ENCODE results near the gene CABLES2. TPM values are rescaled to one million over a fixed set of nuclear protein-coding genes. Genes with fewer than 3 reads are reported as not detected.
A peak's percentile ranks its signal among the peaks of the same experiment; 100 is the strongest.

The CABLES2 gene
- total RNA-seq, 1 donor from 2014 or later: 8.1 TPM

DNA sequence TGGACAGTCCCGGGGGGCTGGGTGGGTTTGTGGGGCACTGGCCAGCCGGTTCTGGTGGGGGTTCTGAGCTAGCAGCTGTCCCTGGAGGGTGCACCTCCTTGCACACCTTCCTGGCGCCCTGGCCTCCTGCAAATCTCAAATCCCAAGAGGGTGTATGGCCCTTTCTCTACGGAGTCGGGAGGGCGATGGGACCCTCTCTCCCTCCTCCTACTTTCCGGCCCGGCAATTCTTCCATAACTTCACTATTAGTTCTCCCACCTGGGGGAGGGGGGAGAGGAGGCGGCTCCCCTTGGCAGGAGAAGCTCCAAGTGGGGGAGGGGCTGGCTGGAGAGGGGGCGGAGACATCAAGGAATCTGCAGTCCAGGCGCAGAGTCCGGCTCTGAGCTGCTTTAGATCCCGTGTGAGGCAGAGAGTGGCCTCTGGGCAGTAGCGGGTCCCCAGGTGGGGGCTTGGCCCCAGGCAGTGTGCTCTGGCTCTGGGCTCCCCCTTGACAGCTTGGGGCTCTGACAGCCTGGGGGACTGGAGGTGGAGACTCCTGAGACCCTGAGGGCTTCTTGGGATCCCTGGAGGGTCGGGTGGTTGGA, 38.6 kb downstream of the CABLES2 start:
- Histone ChIP-seq H3K27me3 (no peaks in the 10 kb centered on the region), H3K27ac (peak overlapping the region; percentile 70), H3K36me3 (no peaks in the 10 kb centered on the region), H3K4me3 (peak overlapping the region; percentile 98), H3K4me2 (peak overlapping the region; percentile 95), H3K9ac (no peak overlapping the region), H3K9me3 (ENCODE audit: low read depth) (no peaks in the 10 kb centered on the region), H3K79me2 (ENCODE audit: low read depth) (peaks cover 36% of the 10 kb centered on the region), H3K4me1 (peaks cover 57% of the 10 kb centered on the region), H4K20me1 (ENCODE audit: low read depth) (peaks cover 32% of the 10 kb centered on the region), H2AFZ (replicated peaks) (no peak overlapping the region), H3F3A (ENCODE audit: low read depth) (peaks cover 61% of the 10 kb centered on the region)
- peak overlapping the region; percentile 83 for H3K4me3 Mint-ChIP-seq
- H3K36me3 Mint-ChIP-seq: no peaks in the 10 kb centered on the region
- peaks cover 4% of the 10 kb centered on the region for H3K27me3 Mint-ChIP-seq (ENCODE audit: insufficient read depth, low read depth)
- TF ChIP-seq EZH2 (IDR thresholded peaks at IDR 0.05) (no peak), EZH2phosphoT487 (IDR thresholded peaks at IDR 0.05) (no peak)
- TF ChIP-seq, protein P1, sequence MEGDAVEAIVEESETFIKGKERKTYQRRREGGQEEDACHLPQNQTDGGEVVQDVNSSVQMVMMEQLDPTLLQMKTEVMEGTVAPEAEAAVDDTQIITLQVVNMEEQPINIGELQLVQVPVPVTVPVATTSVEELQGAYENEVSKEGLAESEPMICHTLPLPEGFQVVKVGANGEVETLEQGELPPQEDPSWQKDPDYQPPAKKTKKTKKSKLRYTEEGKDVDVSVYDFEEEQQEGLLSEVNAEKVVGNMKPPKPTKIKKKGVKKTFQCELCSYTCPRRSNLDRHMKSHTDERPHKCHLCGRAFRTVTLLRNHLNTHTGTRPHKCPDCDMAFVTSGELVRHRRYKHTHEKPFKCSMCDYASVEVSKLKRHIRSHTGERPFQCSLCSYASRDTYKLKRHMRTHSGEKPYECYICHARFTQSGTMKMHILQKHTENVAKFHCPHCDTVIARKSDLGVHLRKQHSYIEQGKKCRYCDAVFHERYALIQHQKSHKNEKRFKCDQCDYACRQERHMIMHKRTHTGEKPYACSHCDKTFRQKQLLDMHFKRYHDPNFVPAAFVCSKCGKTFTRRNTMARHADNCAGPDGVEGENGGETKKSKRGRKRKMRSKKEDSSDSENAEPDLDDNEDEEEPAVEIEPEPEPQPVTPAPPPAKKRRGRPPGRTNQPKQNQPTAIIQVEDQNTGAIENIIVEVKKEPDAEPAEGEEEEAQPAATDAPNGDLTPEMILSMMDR (IDR thresholded peaks at IDR 0.05): no peak
- peak; percentile 92 for DNase-seq (ENCODE audit: low spot score)
- H3K4me1 Mint-ChIP-seq: peaks cover 22% of the 10 kb centered on the region
- H3K27ac Mint-ChIP-seq: no peak overlapping the region
- peaks cover 2% of the 10 kb centered on the region for H3K9me3 Mint-ChIP-seq

DNA sequence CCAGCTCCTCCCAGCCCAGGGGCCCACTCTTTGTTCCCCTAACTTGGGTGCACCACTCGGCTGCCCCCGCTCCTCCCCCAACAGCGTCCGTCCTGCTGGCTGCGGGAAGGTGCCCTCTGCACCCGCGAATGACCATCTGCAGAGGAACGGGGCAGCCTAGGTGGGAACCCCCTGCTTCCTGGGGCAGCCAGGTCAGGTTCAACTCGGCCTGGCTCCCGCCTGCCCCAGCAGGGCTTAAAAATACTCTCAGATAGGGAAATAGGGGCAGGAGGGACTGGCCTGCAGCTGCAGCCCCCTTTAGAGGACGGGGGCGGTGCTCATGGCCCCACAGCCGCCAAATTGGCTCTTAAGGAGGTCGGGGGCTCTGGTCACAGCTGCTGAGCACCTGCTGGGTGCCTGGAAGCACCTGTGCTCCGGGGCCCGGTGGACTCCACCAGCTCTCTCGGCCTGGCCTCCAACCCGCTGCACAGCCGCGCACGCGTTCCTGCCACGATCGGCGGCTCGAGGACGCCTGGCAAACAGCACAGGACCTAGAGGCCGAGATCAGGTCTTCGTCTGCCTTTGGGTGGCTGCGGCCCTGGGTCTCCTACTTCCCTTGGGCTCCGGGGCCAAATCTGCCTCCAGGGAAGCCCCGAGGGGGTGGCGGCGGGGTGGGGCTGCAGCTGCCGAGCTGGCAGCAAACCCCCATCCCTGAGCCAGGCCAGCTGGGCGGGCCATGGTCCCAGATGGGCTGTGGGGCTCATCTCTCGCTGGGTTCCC, 39.3 kb downstream of the CABLES2 start:
- Histone ChIP-seq H3K27me3 (no peaks in the 10 kb centered on the region), H3K9ac (no peak overlapping the region), H3K4me1 (peaks cover 64% of the 10 kb centered on the region), H3F3A (ENCODE audit: low read depth) (peaks cover 68% of the 10 kb centered on the region), H3K36me3 (no peaks in the 10 kb centered on the region), H3K9me3 (ENCODE audit: low read depth) (no peaks in the 10 kb centered on the region), H3K27ac (no peak overlapping the region), H3K4me3 (peak overlapping the region; percentile 98), H3K4me2 (peak overlapping the region; percentile 95), H2AFZ (replicated peaks) (no peak overlapping the region), H4K20me1 (ENCODE audit: low read depth) (peaks cover 39% of the 10 kb centered on the region), H3K79me2 (ENCODE audit: low read depth) (peaks cover 42% of the 10 kb centered on the region)
- TF ChIP-seq EZH2 (IDR thresholded peaks at IDR 0.05) (no peak), EZH2phosphoT487 (IDR thresholded peaks at IDR 0.05) (no peak)
- TF ChIP-seq, protein P1 (IDR thresholded peaks at IDR 0.05): no peak
- H3K9me3 Mint-ChIP-seq: peaks cover under 1% of the 10 kb centered on the region
- DNase-seq (ENCODE audit: low spot score): peak; percentile 73
- H3K27me3 Mint-ChIP-seq (ENCODE audit: insufficient read depth, low read depth): peaks cover 4% of the 10 kb centered on the region
- H3K27ac Mint-ChIP-seq: no peak overlapping the region
- H3K4me1 Mint-ChIP-seq: peaks cover 22% of the 10 kb centered on the region
- no peaks in the 10 kb centered on the region for H3K36me3 Mint-ChIP-seq
- H3K4me3 Mint-ChIP-seq: peak overlapping the region; percentile 83

DNA sequence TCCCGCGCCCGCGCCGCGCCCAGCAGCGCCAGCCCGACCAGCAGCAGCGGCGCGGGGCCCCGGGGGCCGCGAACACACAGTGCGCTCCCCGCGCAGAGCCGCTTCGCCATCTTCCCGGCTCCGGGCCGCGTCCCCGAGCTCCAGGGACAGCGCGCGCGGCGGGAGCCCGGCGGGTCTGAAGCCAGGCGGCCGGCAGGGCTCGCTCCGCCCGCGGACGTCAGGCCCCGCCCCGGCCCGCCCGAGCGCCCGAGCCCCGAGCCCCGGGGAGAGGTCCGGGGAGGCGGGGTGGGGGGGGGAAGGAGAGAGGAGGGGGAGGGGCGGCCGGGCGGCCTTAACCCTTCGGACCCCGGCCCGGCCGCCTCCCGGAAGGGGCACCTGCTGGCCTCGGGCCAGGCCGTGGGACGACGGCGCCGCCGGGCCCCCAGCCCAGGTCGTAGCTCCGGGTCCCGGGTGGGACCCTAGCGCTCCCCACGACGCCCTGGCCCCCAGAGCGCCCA, 39.9 kb downstream of the CABLES2 start, which contains the start of gene LAMA5:
LAMA5 (minus strand) TSS at position 177 of the 497 bp plus-strand sequence; CDS start at position 110, 67 bp downstream.
- no peak within 1 kb of the TSS for H3K27ac Mint-ChIP-seq
- H3K27me3 ChIP-seq: no peaks in the 10 kb centered on the region
- peaks cover 45% of the 10 kb centered on the region for H4K20me1 ChIP-seq (ENCODE audit: low read depth)
- peaks cover 49% of the 10 kb centered on the region for H3K79me2 ChIP-seq (ENCODE audit: low read depth)
- H3K27me3 Mint-ChIP-seq (ENCODE audit: insufficient read depth, low read depth): peaks cover 4% of the 10 kb centered on the region
- H3K4me1 ChIP-seq: peaks cover 70% of the 10 kb centered on the region
- H3K4me3 Mint-ChIP-seq: peak within 1 kb of the TSS; percentile 83
- H3K9me3 ChIP-seq (ENCODE audit: low read depth): no peaks in the 10 kb centered on the region
- peak; percentile 93 for DNase-seq (ENCODE audit: low spot score)
- H3K4me2 ChIP-seq: peak within 1 kb of the TSS; percentile 95
- peak within 1 kb of the TSS; percentile 98 for H3K4me3 ChIP-seq
- peaks cover 28% of the 10 kb centered on the region for H3K4me1 Mint-ChIP-seq
- no peaks in the 10 kb centered on the region for H3K36me3 Mint-ChIP-seq
- H3K9ac ChIP-seq: peak within 1 kb of the TSS; percentile 75
- H3K9me3 Mint-ChIP-seq: no peaks in the 10 kb centered on the region
- TF ChIP-seq, protein P1 (IDR thresholded peaks at IDR 0.05): no peak
- TF ChIP-seq EZH2 (IDR thresholded peaks at IDR 0.05): no peak
- no peak for TF ChIP-seq EZH2phosphoT487 (IDR thresholded peaks at IDR 0.05)
- H3K36me3 ChIP-seq: no peaks in the 10 kb centered on the region
- no peak within 1 kb of the TSS for H2AFZ ChIP-seq (replicated peaks)
- H3K27ac ChIP-seq: peak within 1 kb of the TSS; percentile 53
- H3F3A ChIP-seq (ENCODE audit: low read depth): peaks cover 68% of the 10 kb centered on the region
